Measurements from ENCODE around the gene DIS3. TPM values are rescaled to one million over a fixed set of nuclear protein-coding genes. Genes with fewer than 3 reads are reported as not detected.

Gene DIS3
- total RNA-seq, 2 experiments from 2014 or later = 63.7 to 64.3 TPM

Other genes with a start within 250 kb of the DIS3 start
- 10 to 100 TPM; 29.6 to 33.8 TPM for gene MZT1, start 54.3 kb downstream of the DIS3 start, total RNA-seq
- 10 to 100 TPM; 17.3 to 18.0 TPM for gene BORA, start 54.0 kb downstream of the DIS3 start, total RNA-seq
- gene PIBF1, start 233 bp upstream of the DIS3 start, total RNA-seq = 10 to 100 TPM; 20.0 to 20.9 TPM

Measured in activated naive CD8-positive, alpha-beta T cell treated with anti-CD3 and anti-CD28 coated beads for 36 hours (primary cell).